HG03064 (cell line): ENCODE data around the gene UBE2D3.
"Not testable (repeated sequence)": the region's sequence is repeated elsewhere in the genome, so short reads cannot be mapped to it uniquely, and the experiment has no call there.

ENCODE experiments used
- ATAC-seq: cut with Tn5 transposase; IDR thresholded peaks from one replicate; pipeline ENCODE4 v1.9.1; 2021; ENCODE audit warnings: low read depth; ENCODE audit not compliant: unreplicated experiment

The UBE2D3 gene

DNA sequence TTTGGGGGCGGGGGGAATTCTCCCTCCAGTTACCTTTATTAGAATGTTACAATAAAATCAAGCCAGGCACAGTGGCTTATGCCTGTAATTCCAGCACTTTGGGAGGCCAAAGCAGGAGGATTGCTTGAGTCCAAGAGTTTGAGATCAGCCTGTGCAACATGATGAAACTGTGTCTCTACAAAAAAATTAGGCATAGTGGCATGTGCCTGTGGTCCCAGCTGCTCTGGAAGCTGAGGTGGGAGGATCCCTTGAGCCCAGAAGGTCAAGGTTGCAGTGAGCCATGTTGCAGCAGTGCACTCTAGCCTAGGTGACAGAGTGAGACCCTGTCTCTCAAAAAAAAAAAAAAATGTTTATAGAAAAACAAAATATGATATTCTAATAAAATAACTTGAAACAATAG, 5.3 kb upstream of the UBE2D3 start:
- no peak for ATAC-seq

GRCh38 chr4:102832105-102832504, 4.8 kb upstream of the UBE2D3 start:
- no peak for ATAC-seq

DNA sequence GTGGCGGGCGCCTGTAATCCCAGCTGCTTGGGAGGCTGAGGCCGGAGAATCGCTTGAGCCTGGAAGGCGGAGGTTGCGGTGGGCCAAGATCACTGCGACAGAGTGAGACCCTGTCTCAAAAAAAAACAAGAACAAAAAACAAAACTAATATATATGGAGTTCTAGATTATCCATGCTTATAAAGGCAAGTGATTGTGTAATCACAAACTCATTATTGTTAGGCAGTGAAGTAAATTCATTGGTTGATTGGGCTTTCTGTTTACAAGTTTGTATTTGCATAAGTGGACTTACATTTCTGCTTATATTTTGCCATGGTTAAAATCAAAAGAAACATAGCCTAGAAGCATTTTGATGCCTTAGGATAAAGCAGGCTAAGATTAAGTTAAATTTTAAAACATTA, 2.5 kb upstream of the UBE2D3 start:
- no peak for ATAC-seq

DNA sequence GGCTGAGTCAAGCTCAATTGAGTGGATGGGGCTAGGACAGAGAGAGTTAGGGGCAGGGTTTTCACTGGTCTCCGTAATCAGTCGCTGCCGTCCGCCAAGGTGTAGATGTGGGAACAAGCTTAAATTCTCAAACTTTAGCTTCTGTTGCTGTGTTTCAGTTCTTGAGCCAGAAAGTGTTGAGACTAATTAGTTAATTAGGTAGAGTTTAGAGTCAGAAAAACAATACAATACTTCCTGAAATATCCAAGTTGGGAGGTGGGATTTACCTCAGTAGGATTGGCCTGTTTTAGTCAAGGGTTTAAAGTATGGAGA, 1.1 kb upstream of the UBE2D3 start:
- ATAC-seq, result no peak

DNA sequence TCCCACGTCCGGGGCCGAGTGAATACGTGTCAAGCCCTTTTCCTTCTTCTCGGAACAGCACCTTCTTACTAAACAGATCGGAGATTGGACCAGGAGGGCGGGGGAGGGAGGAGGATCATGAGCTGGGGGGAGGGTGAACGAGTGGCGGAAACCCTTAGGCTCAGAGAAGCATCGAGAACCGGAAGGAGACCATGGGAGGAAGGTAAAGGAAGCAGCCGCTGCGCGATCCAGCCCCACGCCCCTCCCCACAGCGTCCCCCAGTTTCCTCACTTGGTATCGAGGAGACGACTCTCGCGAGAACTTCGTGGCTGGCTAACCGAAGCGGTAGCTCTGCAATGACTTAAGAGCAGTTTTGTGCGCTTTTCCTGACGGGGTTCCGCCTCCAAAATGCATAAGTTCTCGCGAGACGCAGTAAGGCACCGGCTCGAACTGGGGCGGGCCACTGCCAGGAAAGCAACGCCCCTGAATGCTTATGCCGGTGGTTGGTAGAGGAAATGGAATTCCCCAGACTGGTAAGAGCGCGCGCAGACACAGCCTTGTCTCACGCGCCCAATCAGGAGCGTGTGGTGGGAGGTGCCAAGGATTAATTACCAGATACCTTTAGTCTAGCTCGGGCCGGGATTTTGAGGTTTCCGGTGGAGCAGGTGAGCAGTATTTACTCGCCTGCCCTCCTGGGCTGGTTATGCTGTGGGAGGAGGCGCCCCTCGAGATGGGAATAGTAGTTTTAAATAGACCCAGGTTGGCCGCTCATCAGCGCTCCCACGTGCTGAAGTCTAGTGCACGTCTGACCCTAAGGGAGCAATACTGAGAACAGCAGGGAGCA, 534 bp upstream of the UBE2D3 start:
- ATAC-seq, result peak; percentile 74

DNA sequence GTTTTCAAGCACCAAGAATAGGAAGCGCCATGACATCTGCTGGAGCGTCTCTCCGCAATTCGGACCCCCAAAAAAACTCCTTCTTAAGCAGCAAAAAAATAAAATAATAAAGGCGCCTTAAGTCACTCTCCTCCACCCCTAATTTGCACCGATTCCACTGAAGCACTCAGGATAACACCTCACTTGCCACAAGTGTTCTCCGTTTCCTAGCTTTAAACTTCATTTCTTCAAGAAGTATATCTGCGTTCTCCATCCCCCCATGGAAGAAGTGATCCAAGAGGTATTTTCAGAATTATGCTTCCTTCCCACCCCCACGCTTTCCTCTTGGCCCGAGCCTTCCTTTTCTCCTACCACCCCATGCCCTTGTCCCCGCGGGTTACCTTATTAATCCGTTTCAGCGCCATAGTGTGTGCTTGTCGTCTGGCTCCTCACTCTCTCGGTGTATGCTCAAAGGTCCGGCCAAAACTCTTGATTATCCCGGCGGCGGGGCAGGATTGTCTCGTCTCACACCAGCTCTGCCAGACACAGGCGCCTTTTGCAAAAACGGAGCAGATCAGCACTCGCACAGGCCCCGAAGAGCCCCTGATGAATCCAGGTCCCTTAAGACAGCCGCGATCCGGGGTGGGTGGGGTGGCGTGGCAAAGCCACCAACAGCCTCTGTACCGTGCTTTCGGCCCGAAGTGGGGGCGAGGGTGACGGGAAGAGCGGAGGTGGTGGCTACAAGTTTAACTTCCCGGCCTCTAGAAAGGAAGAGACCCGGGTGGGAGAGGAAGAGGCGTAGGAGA, 1.1 kb downstream of the UBE2D3 start:
- no peak for ATAC-seq

- ATAC-seq, result no peak
Measured at GRCh38 chr4:102825261-102826091, 1.9 kb downstream of the UBE2D3 start.

DNA sequence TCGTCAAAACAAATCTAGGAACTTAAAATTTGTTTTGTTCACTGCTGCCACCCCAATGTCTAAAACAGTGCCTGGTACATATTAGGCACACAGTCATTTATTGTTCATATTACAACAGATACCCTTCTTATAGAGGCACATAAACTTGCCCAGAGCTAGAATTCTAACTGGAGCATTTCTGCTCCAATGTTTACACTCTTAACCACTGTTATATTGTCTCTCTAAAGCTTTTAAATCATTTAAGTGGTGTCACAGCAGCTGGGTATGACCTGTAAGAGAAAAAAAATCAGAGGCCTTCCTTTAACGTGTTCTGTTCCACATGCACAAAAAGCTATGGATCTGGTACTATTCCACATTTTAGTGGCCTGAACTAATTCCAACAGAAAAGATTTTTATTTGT, 3.0 kb downstream of the UBE2D3 start:
- no peak for ATAC-seq

DNA sequence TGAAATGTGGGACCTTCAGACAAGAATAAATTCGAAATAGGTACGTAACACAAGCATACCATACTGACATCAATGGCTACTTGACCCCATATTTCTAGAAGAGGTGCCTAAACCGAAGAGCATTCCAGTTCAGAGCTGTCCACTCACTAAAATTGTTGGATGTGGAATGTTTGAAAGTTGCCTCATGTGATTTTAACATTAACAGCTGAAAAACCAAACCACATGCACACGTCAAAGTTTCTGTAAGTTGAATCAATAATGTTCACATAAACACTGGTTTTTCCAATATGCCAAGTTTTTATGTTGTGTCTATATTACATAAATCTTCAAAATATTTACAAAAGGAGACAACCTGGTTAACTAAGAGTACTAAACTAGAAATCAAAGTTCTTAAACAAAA, 3.5 kb downstream of the UBE2D3 start:
- ATAC-seq, result no peak

GRCh38 chr4:102823464-102823863, 3.9 kb downstream of the UBE2D3 start:
- no peak for ATAC-seq

DNA sequence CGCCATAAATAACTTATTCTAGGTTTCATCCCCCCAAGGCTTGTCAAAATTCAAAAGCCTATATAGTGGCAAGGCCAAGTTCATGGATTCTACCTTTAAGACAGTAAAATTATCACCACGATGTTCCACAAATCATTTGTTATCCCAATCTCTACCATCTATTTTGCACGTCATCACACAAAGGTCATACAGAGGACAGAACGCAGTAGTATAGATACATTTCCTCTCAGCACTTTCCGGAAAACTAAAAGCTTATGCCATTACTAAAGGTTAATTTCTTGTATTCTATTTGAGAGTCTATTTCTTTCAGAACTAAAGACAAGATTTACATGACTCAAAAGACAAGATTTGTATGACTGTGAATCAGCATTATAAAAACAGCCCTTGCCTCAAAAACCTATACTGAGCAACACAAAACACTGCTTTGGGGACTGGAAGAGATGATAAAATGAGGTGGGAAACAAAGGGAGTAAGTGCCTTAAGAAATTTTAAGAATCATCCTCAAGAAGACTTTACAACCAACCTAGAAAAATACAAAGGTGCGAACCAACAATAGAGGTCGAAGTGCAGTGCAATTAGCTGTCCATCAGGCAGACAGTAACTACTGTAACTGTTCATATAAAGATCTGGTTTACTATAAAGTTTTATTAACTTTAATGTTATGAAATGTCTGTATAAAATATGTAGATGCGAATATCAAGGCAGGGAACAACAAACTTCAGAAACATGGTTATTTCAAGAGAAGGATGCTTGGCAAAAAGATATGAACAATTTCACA, 7.6 kb downstream of the UBE2D3 start:
- ATAC-seq, result no peak

GRCh38 chr4:102819100-102819499, 8.3 kb downstream of the UBE2D3 start:
- ATAC-seq, result not testable (repeated sequence)

DNA sequence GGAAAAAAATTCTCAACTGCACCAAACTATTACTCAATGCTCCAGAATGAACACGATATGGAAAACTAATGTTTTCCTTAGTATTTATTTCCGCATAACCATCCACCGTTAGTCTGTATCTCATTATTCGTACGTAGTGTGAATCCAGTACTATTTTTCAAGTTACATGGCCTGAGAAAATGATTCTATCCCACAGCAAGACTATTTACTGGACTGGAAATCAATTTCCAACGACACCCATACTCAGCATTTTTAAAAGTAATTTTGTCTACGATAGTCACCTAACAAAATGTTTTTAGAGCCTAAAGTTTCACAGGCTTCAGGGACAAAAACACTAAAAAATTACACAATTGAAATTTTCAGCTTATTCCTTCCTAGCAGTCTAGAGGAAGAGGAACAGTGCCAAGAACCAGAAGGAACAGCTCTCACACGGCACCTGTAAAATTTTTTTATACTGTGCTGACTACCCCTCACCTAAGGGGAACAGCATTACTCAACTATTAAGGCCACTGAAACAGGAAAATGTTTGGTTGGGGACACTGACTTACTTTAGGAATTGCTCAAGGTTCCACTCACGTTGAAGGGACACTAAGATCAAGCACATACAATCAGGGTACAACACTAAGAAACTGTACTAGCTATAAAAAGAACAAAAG, 9.6 kb downstream of the UBE2D3 start:
- ATAC-seq, result no peak

GRCh38 chr4:102817021-102817605, 10.2 kb downstream of the UBE2D3 start:
- ATAC-seq, result no peak

- ATAC-seq, result no peak
Measured at GRCh38 chr4:102815981-102816380, 11.4 kb downstream of the UBE2D3 start.

- ATAC-seq, result no peak
Measured at GRCh38 chr4:102809691-102810090, 17.7 kb downstream of the UBE2D3 start.

GRCh38 chr4:102809190-102809589, 18.2 kb downstream of the UBE2D3 start:
- no peak for ATAC-seq

- no peak for ATAC-seq
Measured at GRCh38 chr4:102808009-102808408, 19.3 kb downstream of the UBE2D3 start.

- ATAC-seq, result peak; percentile 56
Measured at GRCh38 chr4:102807345-102807744, 20.0 kb downstream of the UBE2D3 start.

DNA sequence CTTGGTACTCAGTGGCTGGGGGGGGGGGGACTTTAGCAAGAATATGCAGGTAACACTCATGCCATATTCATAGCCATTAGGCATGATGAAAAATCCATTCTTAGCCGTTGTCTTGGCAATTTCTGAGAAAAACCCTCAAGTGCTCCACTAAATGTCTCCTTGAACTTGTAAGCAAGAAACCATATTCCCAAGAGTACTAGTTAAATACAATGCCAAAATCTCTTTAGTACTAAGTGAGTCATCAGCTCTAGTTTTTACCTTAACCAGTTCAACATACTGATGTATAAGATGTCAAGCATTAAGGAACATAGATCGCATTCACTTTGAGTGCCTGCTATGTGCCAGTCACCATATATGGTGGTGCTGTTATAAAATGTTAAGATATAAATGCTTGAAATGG, 27.5 kb downstream of the UBE2D3 start:
- no peak for ATAC-seq
